HK-2 (cell line): ENCODE measurements around the gene IP6K3.

ENCODE experiments used
- DNase-seq: peaks from one replicate; pipeline ENCODE4 v3.0.0-alpha.2; 2018; ENCODE audit not compliant: unreplicated experiment

IP6K3 gene

DNA sequence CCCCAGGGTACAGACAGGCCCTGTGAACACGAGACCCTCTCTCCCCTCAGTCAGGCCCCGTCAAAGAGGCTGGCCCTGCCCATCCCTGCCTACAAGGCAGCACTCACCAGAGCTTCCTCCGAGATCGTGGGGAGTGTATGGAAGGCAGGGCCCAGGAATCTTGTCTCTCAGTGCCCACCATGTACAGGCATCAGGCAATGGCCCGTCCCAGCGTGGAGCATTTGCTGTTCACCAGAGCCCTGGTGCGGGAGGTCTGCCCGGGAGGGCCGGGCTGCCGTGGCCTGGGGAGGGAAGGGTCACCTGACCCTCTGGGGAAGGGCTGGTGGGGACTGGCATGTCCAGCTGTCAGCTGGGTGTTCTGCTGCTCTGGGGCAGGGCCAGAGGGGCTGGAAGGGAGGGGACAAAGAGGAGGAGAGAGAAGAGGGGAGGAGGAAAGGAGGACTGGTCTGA lies at the start of gene IP6K3:
TSS of gene IP6K3 (minus strand) at position 255 of the 450 bp plus-strand sequence. CDS start 11,429 bp downstream, outside the sequence.
- DNase-seq = peak; percentile 43

GRCh38 chr6:33794910-33795623 lies 48.4 kb upstream of the IP6K3 start:
- no peak for DNase-seq

DNA sequence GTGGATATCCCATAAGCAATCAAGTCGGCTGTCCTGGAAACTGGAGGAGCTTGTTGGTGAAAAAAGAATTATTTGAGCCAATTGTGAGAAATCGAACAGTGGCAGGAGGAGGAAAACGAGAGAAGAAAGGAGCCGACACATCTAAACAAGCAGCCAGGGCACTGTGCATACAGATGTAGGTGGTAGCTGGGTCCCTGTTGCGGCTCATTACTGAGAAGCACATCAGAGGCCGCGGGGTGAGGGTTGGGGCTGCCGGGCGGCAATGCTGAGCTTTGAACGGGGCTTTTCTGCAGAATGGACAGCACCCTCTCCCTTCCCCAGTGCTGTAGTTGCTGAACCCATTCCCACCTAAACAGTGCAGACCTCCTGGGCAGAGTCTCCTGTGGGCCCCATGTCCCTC lies 46.3 kb upstream of the IP6K3 start:
- no peak for DNase-seq

DNA sequence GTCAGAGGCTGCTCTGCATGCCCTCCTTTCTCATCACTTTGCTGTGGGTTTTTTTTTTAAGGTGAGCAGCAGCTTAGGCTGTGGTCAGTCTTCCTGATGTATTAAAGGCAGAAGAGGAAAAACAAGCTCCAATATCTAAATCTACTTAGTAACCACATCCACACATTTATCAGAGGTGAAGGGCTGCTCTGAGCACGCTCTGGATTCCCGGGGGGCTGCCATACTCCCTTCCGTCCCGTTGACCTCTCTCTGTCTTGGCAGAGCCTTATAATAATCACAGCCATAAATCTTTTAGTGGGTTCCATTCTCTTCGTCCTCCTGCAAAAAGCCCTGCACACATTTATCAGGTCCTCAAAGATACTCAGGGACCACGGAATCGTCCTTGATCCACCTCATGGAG lies 44.9 kb upstream of the IP6K3 start:
- DNase-seq = no peak

DNA sequence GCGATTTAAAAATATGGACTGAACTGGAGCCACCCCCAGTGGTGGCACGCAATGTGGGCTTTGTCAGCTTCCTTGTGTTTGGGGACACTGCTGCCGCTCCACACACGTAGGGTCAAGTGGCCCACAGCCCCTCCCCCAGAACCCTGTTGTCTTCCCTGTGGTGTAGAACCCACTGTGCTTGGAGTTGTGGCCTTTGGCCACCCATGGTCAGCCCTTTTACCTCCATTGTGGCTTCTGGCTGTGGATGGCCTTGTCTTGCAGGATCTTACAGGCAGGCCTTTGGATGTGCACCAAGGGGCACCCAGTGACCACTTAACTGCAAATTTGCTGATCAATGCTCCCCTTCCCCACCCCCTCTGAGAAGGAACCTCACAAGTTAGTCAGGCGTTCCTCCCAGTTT lies 44.2 kb upstream of the IP6K3 start:
- DNase-seq = no peak

DNA sequence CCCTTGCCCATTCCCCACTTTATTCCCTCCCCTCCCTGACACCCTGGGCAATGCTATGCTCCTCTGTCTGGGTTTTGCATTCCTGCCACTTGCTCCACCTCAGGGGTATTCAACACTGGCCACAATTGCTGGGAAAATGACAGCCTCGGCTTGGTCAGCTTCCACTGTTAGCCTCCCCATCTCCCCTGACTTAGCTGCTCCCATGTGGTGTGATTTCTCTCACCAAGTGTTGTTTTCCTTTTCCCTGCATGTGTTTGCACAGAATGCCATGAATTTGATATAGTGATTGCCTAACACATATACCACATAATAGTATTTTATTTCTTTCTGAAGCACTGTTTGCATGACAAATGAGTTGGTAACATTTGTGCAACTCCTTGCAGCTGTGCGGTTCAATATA lies 43.7 kb upstream of the IP6K3 start:
- DNase-seq = no peak

- no peak for DNase-seq
These were observed 42.8 kb upstream of the IP6K3 start for GRCh38 chr6:33789550-33789895.

DNA sequence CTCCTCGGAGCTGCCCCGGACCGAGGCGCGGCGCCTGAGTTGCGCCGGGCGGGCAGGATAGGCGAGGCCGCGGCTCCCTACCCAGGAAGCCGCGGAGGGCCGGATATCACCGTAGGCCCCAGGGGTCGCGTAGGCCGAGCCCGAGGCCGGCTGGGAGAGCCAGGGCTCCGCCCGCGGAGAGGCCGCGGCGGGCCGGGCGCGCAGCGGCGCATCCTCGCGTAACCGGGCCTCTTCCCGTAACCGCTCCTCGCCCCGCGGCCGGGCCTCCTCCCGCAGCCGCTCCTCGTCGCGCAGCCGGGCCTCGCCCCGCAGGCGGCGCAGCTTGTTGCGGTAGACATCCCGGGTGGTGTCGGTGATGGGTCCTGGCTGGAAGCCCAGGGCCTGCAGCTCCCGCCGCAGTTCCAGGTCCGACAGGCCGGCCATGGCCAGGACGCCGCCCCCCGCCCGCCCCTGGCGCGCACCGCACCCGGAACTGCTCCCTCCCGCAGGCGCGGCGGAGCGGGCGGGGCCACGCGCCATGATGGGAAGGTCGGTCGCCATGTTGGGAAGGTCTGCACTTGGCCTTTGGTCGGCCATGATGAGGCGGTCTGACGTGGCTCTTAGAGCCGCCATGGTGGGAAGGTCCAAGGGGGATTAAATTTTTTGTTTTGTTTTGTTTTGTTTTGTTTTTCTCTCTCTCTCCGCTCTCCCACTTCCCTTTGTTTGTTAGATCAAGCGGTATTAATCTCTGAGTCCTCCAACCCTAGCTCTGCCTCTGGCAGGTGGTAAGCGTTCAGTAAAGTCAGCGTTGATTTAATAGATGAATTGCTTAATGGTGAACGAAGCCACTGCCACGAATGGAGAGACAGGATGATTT lies 42.2 kb upstream of the IP6K3 start, which contains the start of gene LEMD2:
TSS of gene LEMD2 (minus strand) at position 437 of the 856 bp plus-strand sequence. CDS start at position 423, 14 bp downstream.
- peak; percentile 95 for DNase-seq

- DNase-seq = peak; percentile 77
These were observed 41.4 kb upstream of the IP6K3 start for GRCh38 chr6:33787954-33788693.

DNA sequence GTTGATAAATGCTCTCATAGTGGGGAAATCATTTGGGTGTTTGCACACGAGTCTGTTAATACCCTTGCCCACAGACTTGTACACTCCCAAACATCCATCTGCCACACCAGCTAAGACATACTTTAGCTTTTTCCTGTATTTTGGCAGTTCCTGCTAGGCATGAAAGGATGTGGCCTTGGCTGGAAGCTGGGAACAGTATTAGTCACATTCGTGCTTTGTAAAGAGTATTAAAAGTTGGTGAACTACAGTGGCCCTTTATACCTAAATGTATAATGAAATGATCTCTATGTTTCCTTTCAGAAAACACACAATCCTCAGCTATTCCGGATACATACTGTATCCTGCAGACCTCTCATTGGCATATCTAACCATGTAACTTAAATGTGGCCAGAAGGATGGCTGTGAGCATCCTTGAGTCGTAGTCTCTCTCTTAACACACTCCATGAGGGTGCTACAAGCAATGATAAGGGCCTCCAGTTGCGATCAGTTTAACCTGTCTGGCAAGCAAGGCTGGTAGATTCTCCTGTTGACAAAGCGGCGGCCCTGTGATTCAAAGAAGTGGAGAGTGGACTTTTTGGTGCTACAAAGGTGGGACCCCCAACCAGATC lies 40.7 kb upstream of the IP6K3 start:
- DNase-seq = no peak

DNA sequence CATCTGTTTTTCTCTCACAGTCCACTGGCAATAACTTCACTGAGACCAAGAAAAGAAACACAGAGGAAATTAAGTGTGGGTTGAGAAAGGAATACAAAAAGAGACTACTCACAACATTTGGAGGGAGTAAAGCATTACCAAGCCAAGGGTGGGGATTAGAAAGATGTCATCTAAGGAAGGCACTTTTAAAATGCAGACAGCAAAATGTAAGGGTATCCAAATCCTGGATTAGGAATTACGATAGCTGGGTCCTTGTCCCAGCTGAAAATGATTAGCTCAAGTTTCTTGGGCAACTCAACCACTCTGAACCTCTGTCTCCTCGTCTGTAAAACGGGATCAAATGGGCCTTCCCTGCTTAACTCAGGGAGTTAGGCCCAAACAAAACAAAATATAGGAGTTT lies 40.0 kb upstream of the IP6K3 start:
- DNase-seq = no peak

DNA sequence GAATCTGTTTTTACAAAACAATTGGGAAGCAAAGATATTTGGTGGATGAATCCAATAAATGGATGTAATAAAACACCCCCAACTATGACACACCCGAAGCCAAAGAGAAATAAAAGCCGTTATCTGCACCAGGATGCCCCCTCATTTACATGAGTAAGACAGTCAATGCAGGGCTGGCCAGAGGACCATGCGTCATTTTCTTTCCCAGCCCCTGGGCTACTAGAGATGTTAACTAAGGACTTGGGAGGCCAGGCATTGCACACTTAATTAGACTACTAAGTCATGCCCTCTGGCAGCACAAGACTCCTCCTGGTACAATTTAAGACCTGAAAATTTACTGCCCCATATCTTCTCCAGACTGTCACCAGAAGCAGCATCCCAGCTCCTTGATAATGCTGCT lies 39.1 kb upstream of the IP6K3 start:
- DNase-seq = no peak

- no peak for DNase-seq
These were observed 38.1 kb upstream of the IP6K3 start for GRCh38 chr6:33784787-33785186.

DNA sequence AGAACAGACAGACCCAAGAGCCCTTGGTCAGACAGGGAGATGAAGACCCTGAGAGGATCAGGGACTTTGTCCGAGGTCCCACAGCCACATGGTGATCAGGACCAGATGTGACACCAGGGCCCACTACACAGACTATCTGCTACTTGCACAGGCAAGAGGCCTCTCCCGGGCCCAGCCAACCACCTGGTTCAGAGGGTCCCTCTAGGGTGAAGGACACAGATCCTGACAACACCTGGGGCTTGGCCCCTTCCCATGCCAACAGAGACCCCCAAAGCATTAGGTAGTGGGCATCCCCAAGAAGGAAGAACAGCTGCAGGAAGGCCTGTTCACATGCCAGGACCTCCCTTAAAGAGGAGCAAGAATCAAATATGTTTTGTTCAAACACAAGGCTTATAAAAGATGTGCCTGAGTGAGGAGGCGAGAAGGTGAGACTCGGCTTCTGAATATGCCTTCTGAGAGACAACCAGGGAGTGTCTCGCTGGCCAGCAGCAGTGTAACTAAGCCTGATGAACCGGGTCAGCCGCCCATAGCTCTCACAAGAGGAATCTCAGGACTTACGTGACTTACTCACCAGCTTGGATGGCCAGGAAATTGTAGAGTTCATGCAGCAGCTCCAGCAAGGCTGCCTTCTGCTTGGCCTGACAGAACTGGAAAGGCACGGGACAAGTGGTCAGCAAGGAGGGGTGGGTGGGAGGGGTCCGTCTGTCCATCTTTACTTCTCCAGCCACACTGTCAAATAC lies 37.2 kb upstream of the IP6K3 start:
- DNase-seq = no peak

DNA sequence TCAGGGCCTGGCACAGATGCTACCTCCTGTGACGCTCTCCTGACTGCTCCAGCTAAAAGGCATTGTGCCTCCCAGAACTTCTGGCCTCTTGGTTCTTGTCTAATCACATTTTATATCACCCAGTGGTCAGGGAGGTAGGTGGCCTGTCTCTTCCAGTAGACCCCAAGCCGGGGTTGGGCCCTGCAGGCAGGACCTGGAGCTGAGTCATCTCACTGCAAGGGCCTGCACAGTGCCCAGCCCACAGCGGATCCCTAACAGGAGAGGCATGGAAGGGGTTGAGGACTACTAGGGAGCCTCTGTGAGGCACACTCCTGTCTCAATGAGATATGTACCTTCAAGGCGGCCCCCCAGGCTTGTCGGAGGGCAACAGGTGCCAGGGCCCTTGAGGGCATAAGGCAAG lies 35.9 kb upstream of the IP6K3 start:
- DNase-seq = no peak

DNA sequence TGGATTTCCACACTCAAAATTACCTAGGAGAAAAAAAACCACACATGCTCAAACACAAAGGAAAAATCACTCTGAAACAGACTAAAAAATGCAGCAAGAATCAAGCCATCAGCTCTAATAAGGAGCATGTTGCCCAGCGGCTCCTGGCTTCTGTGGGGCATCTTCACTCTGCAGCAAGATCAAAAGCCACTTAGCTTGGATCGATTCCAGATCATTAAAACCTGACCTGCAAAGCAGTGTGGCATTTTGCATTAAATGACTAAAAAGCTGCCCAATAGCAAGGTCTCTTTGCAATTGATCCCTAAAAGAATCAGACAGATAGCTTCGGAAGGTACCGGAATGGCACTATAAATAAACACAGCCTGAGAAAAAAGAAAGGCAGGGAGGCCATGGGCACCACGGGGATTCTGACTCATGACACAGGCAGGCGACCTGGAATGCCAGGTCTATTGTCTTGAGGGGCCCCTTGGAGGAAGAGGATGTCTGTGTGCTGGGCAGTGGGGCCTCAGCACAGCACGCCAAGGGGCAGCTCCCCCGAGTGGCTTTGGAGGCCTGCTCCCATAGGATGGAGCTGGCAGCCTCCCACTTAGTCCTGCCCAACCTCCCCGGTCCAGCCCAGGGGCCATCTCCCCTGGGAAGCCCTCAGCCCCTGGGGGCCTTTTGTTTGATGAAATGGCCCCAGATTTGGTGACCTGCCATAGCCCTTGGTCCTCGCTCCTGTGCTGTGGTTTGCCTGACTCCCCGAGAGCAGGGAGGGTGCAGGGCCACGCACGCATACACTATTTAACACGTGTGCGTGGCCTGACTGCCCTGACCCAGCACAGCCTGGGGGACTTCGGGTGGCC lies 34.6 kb upstream of the IP6K3 start:
- DNase-seq = peak; percentile 79

DNA sequence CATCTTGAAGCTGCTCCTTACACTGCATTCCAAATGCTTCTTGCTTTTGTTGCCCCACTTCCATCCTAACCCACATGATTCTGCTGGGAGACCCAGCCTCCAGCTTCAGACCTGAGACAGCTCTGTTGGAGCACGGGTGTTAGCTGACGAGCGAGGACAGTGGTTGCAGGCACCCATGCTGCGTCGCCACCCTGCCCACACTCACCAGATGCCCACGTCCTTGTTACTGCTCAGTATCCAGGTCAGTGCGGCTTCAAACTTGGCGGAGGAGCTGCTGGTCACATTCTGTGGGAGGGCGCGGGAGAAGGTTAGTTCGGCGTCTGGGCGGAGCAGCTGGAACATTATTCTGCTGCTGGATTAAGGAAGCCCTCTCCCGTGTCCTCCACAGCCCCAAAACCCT lies 33.2 kb upstream of the IP6K3 start:
- DNase-seq = no peak

DNA sequence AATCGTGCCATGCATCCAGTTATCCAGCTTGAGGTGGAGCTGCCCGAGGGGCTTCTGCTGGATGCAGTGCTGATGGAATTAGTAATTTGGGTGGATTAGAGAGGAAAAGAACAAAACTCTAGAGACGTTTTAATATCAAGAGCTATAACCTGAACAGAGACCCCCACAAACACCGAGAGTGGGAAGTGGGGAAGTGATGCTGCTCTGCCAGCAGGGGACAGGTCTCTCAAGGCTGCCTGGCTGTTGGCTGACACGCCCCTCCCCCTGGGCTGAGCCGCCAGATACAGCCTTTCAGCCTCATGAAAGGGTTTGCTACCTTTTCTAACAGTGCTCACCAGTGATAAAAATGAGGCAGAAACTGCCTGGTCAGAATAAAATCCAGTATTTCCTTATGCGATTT lies 32.6 kb upstream of the IP6K3 start:
- DNase-seq = no peak

- no peak for DNase-seq
These were observed 31.9 kb upstream of the IP6K3 start for GRCh38 chr6:33778444-33779121.
